Ramos (cell line): ENCODE data around the gene SNRPA.

Source experiments
- in situ Hi-C: fragments of 300-500 bp; cut with MboI; formaldehyde crosslinking; loops from one replicate; pipeline ENCODE4 v1.14.3; 2022; ENCODE audit warnings: low sequenced_read_pairs; ENCODE audit not compliant: unreplicated experiment

SNRPA gene

GRCh38 chr19:40750874-40751537 is at the start of gene SNRPA:
TSS of gene SNRPA (plus strand) at chr19:40751203. CDS start at chr19:40751409, 206 bp downstream.
- in situ Hi-C loops = no loop called here

- in situ Hi-C loops = no loop called here
Observed at GRCh38 chr19:40701758-40702157, 49.2 kb upstream of the SNRPA start.

GRCh38 chr19:40702337-40703012 is 48.5 kb upstream of the SNRPA start:
- in situ Hi-C loops = no loop called here

- in situ Hi-C loops = no loop called here
Observed at GRCh38 chr19:40703029-40703755, 47.8 kb upstream of the SNRPA start.

- in situ Hi-C loops = no loop called here
Observed at GRCh38 chr19:40704491-40705361, 46.3 kb upstream of the SNRPA start.

GRCh38 chr19:40705362-40705651 is 45.7 kb upstream of the SNRPA start:
- in situ Hi-C loops = no loop called here

- in situ Hi-C loops = no loop called here
Observed at GRCh38 chr19:40705950-40706619, 44.9 kb upstream of the SNRPA start.

GRCh38 chr19:40707615-40708014 is 43.4 kb upstream of the SNRPA start:
- in situ Hi-C loops = no loop called here

GRCh38 chr19:40709817-40710216 is 41.2 kb upstream of the SNRPA start:
- in situ Hi-C loops = no loop called here

GRCh38 chr19:40713939-40714338 is 37.1 kb upstream of the SNRPA start:
- in situ Hi-C loops = no loop called here

GRCh38 chr19:40714441-40715299 is 36.3 kb upstream of the SNRPA start:
- in situ Hi-C loops = no loop called here

GRCh38 chr19:40716031-40716481 is 34.9 kb upstream of the SNRPA start:
- in situ Hi-C loops = no loop called here

GRCh38 chr19:40716482-40717324 is 34.3 kb upstream of the SNRPA start, which contains the start of the genes COQ8B and ITPKC:
TSS of gene COQ8B (minus strand) at chr19:40716886. CDS start at chr19:40714632, 2,254 bp downstream.
TSS of gene ITPKC (plus strand) at chr19:40717112. CDS start at chr19:40717136, 24 bp downstream.
- in situ Hi-C loops = no loop called here

- in situ Hi-C loops = no loop called here
Observed at GRCh38 chr19:40717325-40717879, 33.6 kb upstream of the SNRPA start.

GRCh38 chr19:40717880-40718773 is 32.9 kb upstream of the SNRPA start:
- in situ Hi-C loops = no loop called here

GRCh38 chr19:40718774-40719391 is 32.1 kb upstream of the SNRPA start:
- in situ Hi-C loops = no loop called here
